ENCODE results near the gene ITGA2B.
A peak's percentile ranks its signal among the peaks of the same experiment; 100 is the strongest.
"Not testable (repeated sequence)": the region's sequence is repeated elsewhere in the genome, so short reads cannot be mapped to it uniquely, and the experiment has no call there.

ITGA2B gene

GRCh38 chr17:44368391-44369243 lies 20.8 kb downstream of the ITGA2B start:
- not testable (repeated sequence) for DNase-seq (ENCODE audit: low spot score)

GRCh38 chr17:44367231-44367979 lies 22.0 kb downstream of the ITGA2B start:
- no peak for DNase-seq (ENCODE audit: low spot score)

GRCh38 chr17:44365051-44365450 lies 24.4 kb downstream of the ITGA2B start:
- not testable (repeated sequence) for DNase-seq (ENCODE audit: low spot score)

GRCh38 chr17:44363613-44364159 lies 25.8 kb downstream of the ITGA2B start, which contains the start of gene FAM171A2:
FAM171A2 (minus strand) TSS chr17:44363853; CDS start chr17:44363714, 139 bp downstream.
- peak; percentile 93 for DNase-seq (ENCODE audit: low spot score)

- peak; percentile 77 for DNase-seq (ENCODE audit: low spot score)
Measured at GRCh38 chr17:44362949-44363612, 26.4 kb downstream of the ITGA2B start.

GRCh38 chr17:44362459-44362948 lies 26.9 kb downstream of the ITGA2B start:
- no peak for DNase-seq (ENCODE audit: low spot score)

GRCh38 chr17:44361292-44362260 lies 27.9 kb downstream of the ITGA2B start:
- no peak for DNase-seq (ENCODE audit: low spot score)

- peak; percentile 74 for DNase-seq (ENCODE audit: low spot score)
Measured at GRCh38 chr17:44360826-44361225, 28.6 kb downstream of the ITGA2B start.

- no peak for DNase-seq (ENCODE audit: low spot score)
Measured at GRCh38 chr17:44360144-44360533, 29.3 kb downstream of the ITGA2B start.

- DNase-seq (ENCODE audit: low spot score) = no peak
Measured at GRCh38 chr17:44359458-44360143, 29.8 kb downstream of the ITGA2B start.

GRCh38 chr17:44359006-44359405 lies 30.4 kb downstream of the ITGA2B start:
- DNase-seq (ENCODE audit: low spot score) = no peak

GRCh38 chr17:44358066-44358465 lies 31.4 kb downstream of the ITGA2B start:
- DNase-seq (ENCODE audit: low spot score) = no peak

GRCh38 chr17:44356241-44356640 lies 33.2 kb downstream of the ITGA2B start:
- DNase-seq (ENCODE audit: low spot score) = no peak

- DNase-seq (ENCODE audit: low spot score) = no peak
Measured at GRCh38 chr17:44355642-44356099, 33.8 kb downstream of the ITGA2B start.

GRCh38 chr17:44354582-44355561 lies 34.6 kb downstream of the ITGA2B start:
- DNase-seq (ENCODE audit: low spot score) = peak; percentile 91

- DNase-seq (ENCODE audit: low spot score) = peak; percentile 79
Measured at GRCh38 chr17:44353672-44354331, 35.6 kb downstream of the ITGA2B start.

- DNase-seq (ENCODE audit: low spot score) = no peak
Measured at GRCh38 chr17:44352828-44353671, 36.4 kb downstream of the ITGA2B start.
